ENCODE data around the gene WDR35. TPM values are rescaled to one million over a fixed set of nuclear protein-coding genes. Genes with fewer than 3 reads are reported as not detected.
A peak's percentile ranks its signal among the peaks of the same experiment; 100 is the strongest.

Gene WDR35
- total RNA-seq, 1 experiment from 2014 or later = 17.5 TPM

GRCh38 chr2:20012032-20012281, 22.1 kb upstream of the WDR35 start:
- no TSS peak for BruUV-seq (replicated peaks)
- Mint-ChIP-seq H3K4me1 (ENCODE audit: insufficient read depth, unreplicated experiment) (no peaks in the 10 kb centered on the region), H3K36me3 (ENCODE audit: insufficient read depth, unreplicated experiment) (no peaks in the 10 kb centered on the region), H3K27ac (ENCODE audit: low read depth, unreplicated experiment) (no peak overlapping the region), H3K9me3 (ENCODE audit: unreplicated experiment) (peaks cover 7% of the 10 kb centered on the region), H3K4me3 (ENCODE audit: unreplicated experiment) (peak overlapping the region; percentile 55), H3K27me3 (ENCODE audit: insufficient read depth, unreplicated experiment) (no peaks in the 10 kb centered on the region)
- intact Hi-C loops (cut with micrococcal nuclease) = no loop called here
- DNase-seq (ENCODE audit: unreplicated experiment) = no peak
- ChIA-PET POLR2A (interaction anchor here (0.9 to 1.9 kb wide), 3 partner anchors 14 to 79 kb away, joined by 3 to 8 read pairs (median 4); partner anchors contain the start of gene WDR35), CTCF (interaction anchor here (2.1 to 6.7 kb wide), 2 partner anchors 83 to 90 kb away, joined by 8 to 115 read pairs; no protein-coding TSS in a partner anchor)
- TF ChIP-seq, protein P1, sequence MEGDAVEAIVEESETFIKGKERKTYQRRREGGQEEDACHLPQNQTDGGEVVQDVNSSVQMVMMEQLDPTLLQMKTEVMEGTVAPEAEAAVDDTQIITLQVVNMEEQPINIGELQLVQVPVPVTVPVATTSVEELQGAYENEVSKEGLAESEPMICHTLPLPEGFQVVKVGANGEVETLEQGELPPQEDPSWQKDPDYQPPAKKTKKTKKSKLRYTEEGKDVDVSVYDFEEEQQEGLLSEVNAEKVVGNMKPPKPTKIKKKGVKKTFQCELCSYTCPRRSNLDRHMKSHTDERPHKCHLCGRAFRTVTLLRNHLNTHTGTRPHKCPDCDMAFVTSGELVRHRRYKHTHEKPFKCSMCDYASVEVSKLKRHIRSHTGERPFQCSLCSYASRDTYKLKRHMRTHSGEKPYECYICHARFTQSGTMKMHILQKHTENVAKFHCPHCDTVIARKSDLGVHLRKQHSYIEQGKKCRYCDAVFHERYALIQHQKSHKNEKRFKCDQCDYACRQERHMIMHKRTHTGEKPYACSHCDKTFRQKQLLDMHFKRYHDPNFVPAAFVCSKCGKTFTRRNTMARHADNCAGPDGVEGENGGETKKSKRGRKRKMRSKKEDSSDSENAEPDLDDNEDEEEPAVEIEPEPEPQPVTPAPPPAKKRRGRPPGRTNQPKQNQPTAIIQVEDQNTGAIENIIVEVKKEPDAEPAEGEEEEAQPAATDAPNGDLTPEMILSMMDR (IDR thresholded peaks at IDR 0.05; ENCODE audit: unreplicated experiment) = no peak

GRCh38 chr2:20011276-20012031, 21.5 kb upstream of the WDR35 start:
- Mint-ChIP-seq H3K36me3 (ENCODE audit: insufficient read depth, unreplicated experiment) (peaks cover 3% of the 10 kb centered on the region), H3K4me3 (ENCODE audit: unreplicated experiment) (peak overlapping the region; percentile 55), H3K9me3 (ENCODE audit: unreplicated experiment) (peaks cover 7% of the 10 kb centered on the region), H3K27ac (ENCODE audit: low read depth, unreplicated experiment) (no peak overlapping the region), H3K4me1 (ENCODE audit: insufficient read depth, unreplicated experiment) (no peaks in the 10 kb centered on the region), H3K27me3 (ENCODE audit: insufficient read depth, unreplicated experiment) (no peaks in the 10 kb centered on the region)
- ChIA-PET CTCF (interaction anchor here (0.5 to 6.7 kb wide), 6 partner anchors 15 to 258 kb away, joined by 3 to 115 read pairs (median 3); no protein-coding TSS in a partner anchor), POLR2A (interaction anchor here (0.6 to 1.9 kb wide), 4 partner anchors 13 to 79 kb away, joined by 3 to 8 read pairs (median 4); partner anchors contain the start of gene WDR35)
- no TSS peak for BruUV-seq (replicated peaks)
- TF ChIP-seq, protein P1 (IDR thresholded peaks at IDR 0.05; ENCODE audit: unreplicated experiment) = no peak
- intact Hi-C loops (cut with micrococcal nuclease) = loop anchor here (1.0 kb wide), 1 partner anchor 23 kb away; no protein-coding TSS in a partner anchor
- no peak for DNase-seq (ENCODE audit: unreplicated experiment)

DNA sequence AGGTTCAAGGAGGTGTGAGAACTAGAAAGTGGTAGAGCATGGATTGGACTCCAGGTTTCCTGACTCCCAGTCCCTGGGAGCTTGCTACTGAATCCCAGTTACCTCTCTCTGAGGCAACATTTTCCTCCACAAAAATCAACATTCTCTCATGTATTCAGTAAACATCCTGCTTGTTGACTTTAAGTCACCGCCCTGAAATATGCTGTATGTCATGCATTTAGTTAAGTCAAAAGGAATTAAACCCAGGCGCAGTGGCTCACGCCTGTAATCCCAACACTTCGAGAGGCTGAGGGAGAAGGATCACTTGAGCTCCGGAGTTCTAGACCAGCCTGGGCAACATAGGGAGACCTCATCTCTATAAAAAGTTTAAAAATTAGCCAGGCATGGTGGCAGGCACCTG, 18.8 kb upstream of the WDR35 start:
- TF ChIP-seq, protein P1 (IDR thresholded peaks at IDR 0.05; ENCODE audit: unreplicated experiment) = no peak
- no TSS peak for BruUV-seq (replicated peaks)
- CTCF ChIA-PET = interaction anchor here (0.6 to 0.8 kb wide), 2 partner anchors 86 to 1458 kb away, joined by 3 read pairs; no protein-coding TSS in a partner anchor
- intact Hi-C loops (cut with micrococcal nuclease) = no loop called here
- peaks cover 5% of the 10 kb centered on the region for H3K36me3 Mint-ChIP-seq (ENCODE audit: insufficient read depth, unreplicated experiment)
- no peak for DNase-seq (ENCODE audit: unreplicated experiment)
- H3K27me3 Mint-ChIP-seq (ENCODE audit: insufficient read depth, unreplicated experiment) = no peaks in the 10 kb centered on the region
- no peaks in the 10 kb centered on the region for H3K4me1 Mint-ChIP-seq (ENCODE audit: insufficient read depth, unreplicated experiment)
- H3K4me3 Mint-ChIP-seq (ENCODE audit: unreplicated experiment) = no peak overlapping the region
- no peak overlapping the region for H3K27ac Mint-ChIP-seq (ENCODE audit: low read depth, unreplicated experiment)
- peaks cover 2% of the 10 kb centered on the region for H3K9me3 Mint-ChIP-seq (ENCODE audit: unreplicated experiment)
- POLR2A ChIA-PET = interaction anchor here (1.5 kb wide), 1 partner anchor 43 kb away, joined by 8 read pairs; the partner anchor contains the start of gene LAPTM4A

GRCh38 chr2:20005891-20006470, 16.1 kb upstream of the WDR35 start:
- no peaks in the 10 kb centered on the region for H3K27me3 Mint-ChIP-seq (ENCODE audit: insufficient read depth, unreplicated experiment)
- H3K36me3 Mint-ChIP-seq (ENCODE audit: insufficient read depth, unreplicated experiment) = peaks cover 5% of the 10 kb centered on the region
- intact Hi-C loops (cut with micrococcal nuclease) = no loop called here
- no peaks in the 10 kb centered on the region for H3K9me3 Mint-ChIP-seq (ENCODE audit: unreplicated experiment)
- no peaks in the 10 kb centered on the region for H3K4me1 Mint-ChIP-seq (ENCODE audit: insufficient read depth, unreplicated experiment)
- no TSS peak for BruUV-seq (replicated peaks)
- H3K4me3 Mint-ChIP-seq (ENCODE audit: unreplicated experiment) = no peak overlapping the region
- TF ChIP-seq, protein P1 (IDR thresholded peaks at IDR 0.05; ENCODE audit: unreplicated experiment) = no peak
- DNase-seq (ENCODE audit: unreplicated experiment) = no peak
- ChIA-PET POLR2A (no interaction called here), CTCF (interaction anchor here (1.2 kb wide), 1 partner anchor 8 kb away, joined by 3 read pairs; no protein-coding TSS in a partner anchor)
- H3K27ac Mint-ChIP-seq (ENCODE audit: low read depth, unreplicated experiment) = no peak overlapping the region

Data from MCF 10A (cell line).